Sigmoid colon (tissue), 4 donors: ENCODE data around the gene SSB.

Experiments used
- EP300 ChIP-seq, 4 donors: sonication (generic); formaldehyde crosslinking; IDR thresholded peaks; one replicate each; pipeline ENCODE4 v1.6.1; 2017; ENCODE audit warnings: antibody characterized with exemption in 4 of 4
- POLR2A ChIP-seq, 2 donors: fragments of 450-650 bp; IDR thresholded peaks; one replicate each; pipeline ENCODE4 v1.6.1; 2016; ENCODE audit warnings: antibody characterized with exemption in 2 of 2, mild to moderate bottlenecking in 2 of 2, moderate library complexity in 2 of 2
- POLR2AphosphoS5 ChIP-seq, 4 donors: sonication (generic); formaldehyde crosslinking; IDR thresholded peaks; one replicate each; pipeline ENCODE4 v1.6.1; 2017; ENCODE audit warnings: antibody characterized with exemption in 4 of 4
- TF ChIP-seq, protein P1 (sequence below), 4 experiments: fragments of 450-650 bp in 3 of 4; fragments of 200-600 bp in 1 of 4; IDR thresholded peaks; one replicate each; pipeline ENCODE4 v1.5.1; 2016 to 2019; ENCODE audit warnings: antibody characterized with exemption in 4 of 4, mild to moderate bottlenecking in 3 of 4, moderate library complexity in 2 of 4

DNA sequence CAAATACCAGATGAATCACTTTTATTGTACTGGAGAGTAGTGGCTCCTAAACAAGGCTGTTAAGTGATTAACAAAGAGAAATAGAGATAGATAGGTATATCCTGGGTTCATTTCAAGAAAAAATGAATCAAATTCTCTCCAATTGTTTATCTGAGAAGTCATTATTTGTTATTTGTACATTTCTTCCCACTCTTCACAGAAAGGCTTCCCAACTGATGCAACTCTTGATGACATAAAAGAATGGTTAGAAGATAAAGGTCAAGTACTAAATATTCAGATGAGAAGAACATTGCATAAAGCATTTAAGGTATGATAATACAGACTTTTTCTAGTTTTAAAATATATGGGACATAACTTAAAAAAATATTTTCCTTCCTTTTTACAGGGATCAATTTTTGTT is 7.9 kb downstream of the SSB start:
- no peak for TF ChIP-seq POLR2A (IDR thresholded peaks at IDR 0.05)
- TF ChIP-seq, protein P1, sequence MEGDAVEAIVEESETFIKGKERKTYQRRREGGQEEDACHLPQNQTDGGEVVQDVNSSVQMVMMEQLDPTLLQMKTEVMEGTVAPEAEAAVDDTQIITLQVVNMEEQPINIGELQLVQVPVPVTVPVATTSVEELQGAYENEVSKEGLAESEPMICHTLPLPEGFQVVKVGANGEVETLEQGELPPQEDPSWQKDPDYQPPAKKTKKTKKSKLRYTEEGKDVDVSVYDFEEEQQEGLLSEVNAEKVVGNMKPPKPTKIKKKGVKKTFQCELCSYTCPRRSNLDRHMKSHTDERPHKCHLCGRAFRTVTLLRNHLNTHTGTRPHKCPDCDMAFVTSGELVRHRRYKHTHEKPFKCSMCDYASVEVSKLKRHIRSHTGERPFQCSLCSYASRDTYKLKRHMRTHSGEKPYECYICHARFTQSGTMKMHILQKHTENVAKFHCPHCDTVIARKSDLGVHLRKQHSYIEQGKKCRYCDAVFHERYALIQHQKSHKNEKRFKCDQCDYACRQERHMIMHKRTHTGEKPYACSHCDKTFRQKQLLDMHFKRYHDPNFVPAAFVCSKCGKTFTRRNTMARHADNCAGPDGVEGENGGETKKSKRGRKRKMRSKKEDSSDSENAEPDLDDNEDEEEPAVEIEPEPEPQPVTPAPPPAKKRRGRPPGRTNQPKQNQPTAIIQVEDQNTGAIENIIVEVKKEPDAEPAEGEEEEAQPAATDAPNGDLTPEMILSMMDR (IDR thresholded peaks at IDR 0.05) = no peak
- no peak for TF ChIP-seq EP300 (IDR thresholded peaks at IDR 0.05)
- TF ChIP-seq POLR2AphosphoS5 (IDR thresholded peaks at IDR 0.05) = no peak
